Osteoblast (primary cell): Measurements from ENCODE around the gene BGN. TPM values are rescaled to one million over a fixed set of nuclear protein-coding genes. Genes with fewer than 3 reads are reported as not detected.

ENCODE experiments used
- DNase-seq: peaks from one replicate; pipeline ENCODE4 v3.0.0; 2011; ENCODE audit warnings: low spot score, mixed read lengths; ENCODE audit not compliant: insufficient read length; ENCODE audit errors: missing footprints
- H2AFZ ChIP-seq: 2 replicates; pipeline ENCODE4 v1.6.0; 2011; ENCODE audit warnings: mild to moderate bottlenecking, low read length
- H3K27ac ChIP-seq: 2 replicates; pipeline ENCODE4 v1.5.1; 2011; ENCODE audit warnings: mild to moderate bottlenecking, low read depth, low read length, moderate library complexity
- H3K27me3 ChIP-seq: 2 replicates; pipeline ENCODE4 v1.6.0; 2012; ENCODE audit warnings: mild to moderate bottlenecking, control low read depth, inconsistent platforms, low read length, moderate library complexity; ENCODE audit not compliant: insufficient read depth
- H3K36me3 ChIP-seq: 2 replicates; pipeline ENCODE4 v1.5.1; 2011; ENCODE audit warnings: mild to moderate bottlenecking, low read length, control low read depth, moderate library complexity; ENCODE audit not compliant: insufficient read depth
- H3K4me1 ChIP-seq: 2 replicates; pipeline ENCODE4 v1.5.1; 2011; ENCODE audit warnings: mild to moderate bottlenecking, low read length, control low read depth, moderate library complexity; ENCODE audit not compliant: insufficient read depth
- H3K4me2 ChIP-seq: 2 replicates; pipeline ENCODE4 v1.6.0; 2011; ENCODE audit warnings: mild to moderate bottlenecking, low read length; ENCODE audit not compliant: insufficient read depth
- H3K4me3 ChIP-seq: fragments of 200-600 bp; sonication (generic); 3 replicates; pipeline ENCODE4 v1.5.1; 2012; ENCODE audit warnings: mild to moderate bottlenecking, low read length, inconsistent platforms; ENCODE audit not compliant: insufficient read depth
- H3K79me2 ChIP-seq: 2 replicates; pipeline ENCODE4 v1.6.0; 2012; ENCODE audit warnings: mild to moderate bottlenecking, low read length, control low read depth, inconsistent platforms; ENCODE audit not compliant: insufficient read depth
- H3K9me3 ChIP-seq: 2 replicates; pipeline ENCODE4 v1.5.1; 2011; ENCODE audit warnings: low read depth, low read length, control low read depth
- H4K20me1 ChIP-seq: 2 replicates; pipeline ENCODE4 v1.6.0; 2012; ENCODE audit warnings: mild to moderate bottlenecking, low read length, control low read depth; ENCODE audit not compliant: insufficient read depth
- total RNA-seq: library from RNA; depleted of rRNA; stranded (reverse); fragments of >200 nt; gene quantifications from 2 replicates; pipeline ENCODE4 v1.2.3, GENCODE V29; 2012
- TF ChIP-seq, protein P1 (sequence below): IDR thresholded peaks from 2 replicates; pipeline ENCODE4 v1.5.1; 2011; ENCODE audit warnings: mild to moderate bottlenecking, low read depth, low read length, moderate library complexity; ENCODE audit errors: extremely low read depth

BGN gene
- total RNA-seq, 1 donor, result 139 TPM

DNA sequence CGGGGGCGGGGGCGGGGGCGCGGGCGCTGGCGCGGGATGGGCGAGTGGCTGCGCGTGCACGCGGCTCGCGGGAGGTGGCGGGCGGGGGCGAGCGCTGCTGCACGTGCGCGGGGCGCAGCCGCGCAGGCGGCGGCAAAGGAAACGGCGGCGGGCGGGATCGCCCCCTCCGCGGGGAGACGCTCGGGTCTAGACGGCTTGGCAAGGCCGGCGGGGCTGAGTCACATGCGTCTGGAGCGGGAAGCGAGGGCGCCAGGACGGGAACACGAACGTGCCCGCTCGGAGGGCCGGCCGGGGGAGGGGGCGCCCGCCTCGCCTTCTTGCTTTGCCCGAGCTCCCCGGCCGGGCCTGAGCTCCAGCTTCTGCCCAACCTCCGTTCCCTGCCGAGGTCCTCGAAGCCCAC is 20.1 kb upstream of the BGN start:
- peak; percentile 95 for DNase-seq
- H3K27ac ChIP-seq, result no peak overlapping the region
- H3K36me3 ChIP-seq, result no peaks in the 10 kb centered on the region
- H3K4me2 ChIP-seq, result peak overlapping the region; percentile 43
- H3K4me3 ChIP-seq, result peak overlapping the region; percentile 23
- H2AFZ ChIP-seq, result no peak overlapping the region
- TF ChIP-seq, protein P1, sequence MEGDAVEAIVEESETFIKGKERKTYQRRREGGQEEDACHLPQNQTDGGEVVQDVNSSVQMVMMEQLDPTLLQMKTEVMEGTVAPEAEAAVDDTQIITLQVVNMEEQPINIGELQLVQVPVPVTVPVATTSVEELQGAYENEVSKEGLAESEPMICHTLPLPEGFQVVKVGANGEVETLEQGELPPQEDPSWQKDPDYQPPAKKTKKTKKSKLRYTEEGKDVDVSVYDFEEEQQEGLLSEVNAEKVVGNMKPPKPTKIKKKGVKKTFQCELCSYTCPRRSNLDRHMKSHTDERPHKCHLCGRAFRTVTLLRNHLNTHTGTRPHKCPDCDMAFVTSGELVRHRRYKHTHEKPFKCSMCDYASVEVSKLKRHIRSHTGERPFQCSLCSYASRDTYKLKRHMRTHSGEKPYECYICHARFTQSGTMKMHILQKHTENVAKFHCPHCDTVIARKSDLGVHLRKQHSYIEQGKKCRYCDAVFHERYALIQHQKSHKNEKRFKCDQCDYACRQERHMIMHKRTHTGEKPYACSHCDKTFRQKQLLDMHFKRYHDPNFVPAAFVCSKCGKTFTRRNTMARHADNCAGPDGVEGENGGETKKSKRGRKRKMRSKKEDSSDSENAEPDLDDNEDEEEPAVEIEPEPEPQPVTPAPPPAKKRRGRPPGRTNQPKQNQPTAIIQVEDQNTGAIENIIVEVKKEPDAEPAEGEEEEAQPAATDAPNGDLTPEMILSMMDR, result no peak
- H3K9me3 ChIP-seq, result no peaks in the 10 kb centered on the region
- no peaks in the 10 kb centered on the region for H4K20me1 ChIP-seq
- no peaks in the 10 kb centered on the region for H3K27me3 ChIP-seq
- peaks cover 42% of the 10 kb centered on the region for H3K4me1 ChIP-seq
- no peaks in the 10 kb centered on the region for H3K79me2 ChIP-seq

- Histone ChIP-seq H3K4me1 (peaks cover 41% of the 10 kb centered on the region), H3K27ac (no peak overlapping the region), H3K4me2 (peak overlapping the region; percentile 43)
These were observed 19.5 kb upstream of the BGN start for GRCh38 chrX:153475271-153475670.

DNA sequence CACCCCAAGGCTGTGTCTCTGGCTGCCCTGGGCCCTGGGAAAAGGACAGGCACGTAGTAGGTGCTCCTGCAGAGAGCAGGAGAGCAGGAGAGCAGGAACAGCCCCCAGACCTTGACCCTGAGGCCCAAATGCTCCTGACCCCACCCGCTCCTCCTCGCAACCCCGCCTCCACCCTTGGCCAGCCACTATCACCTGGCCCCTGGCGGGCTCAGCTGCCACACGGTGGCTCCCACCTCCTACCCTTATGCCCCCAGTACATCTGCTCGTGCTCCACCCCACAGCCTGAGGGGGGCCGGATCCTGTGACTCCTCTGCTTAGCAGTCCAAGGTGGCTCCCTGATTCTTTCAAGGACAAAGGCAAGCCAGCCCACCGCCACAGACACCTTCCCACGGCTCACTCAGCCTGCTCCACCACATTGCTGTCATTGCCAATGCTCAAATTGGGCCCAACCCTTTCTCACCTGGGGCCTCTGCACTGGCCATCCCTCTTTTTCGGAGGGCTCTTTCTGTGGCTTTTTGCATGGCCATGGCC is 19.0 kb upstream of the BGN start:
- H3K4me2 ChIP-seq, result no peak overlapping the region
- H3K27me3 ChIP-seq, result no peaks in the 10 kb centered on the region
- no peaks in the 10 kb centered on the region for H3K9me3 ChIP-seq
- no peak overlapping the region for H3K4me3 ChIP-seq
- no peak for DNase-seq
- peaks cover 41% of the 10 kb centered on the region for H3K4me1 ChIP-seq
- no peak overlapping the region for H3K27ac ChIP-seq
- TF ChIP-seq, protein P1, result no peak
- no peaks in the 10 kb centered on the region for H3K36me3 ChIP-seq
- H4K20me1 ChIP-seq, result no peaks in the 10 kb centered on the region
- H2AFZ ChIP-seq, result no peak overlapping the region
- no peaks in the 10 kb centered on the region for H3K79me2 ChIP-seq

More at GRCh38 chrX:153475271-153475670, 19.5 kb upstream of the BGN start:
- TF ChIP-seq, protein P1, result no peak
- Histone ChIP-seq H3K9me3 (no peaks in the 10 kb centered on the region), H4K20me1 (no peaks in the 10 kb centered on the region), H3K36me3 (no peaks in the 10 kb centered on the region), H3K27me3 (no peaks in the 10 kb centered on the region), H3K79me2 (no peaks in the 10 kb centered on the region), H2AFZ (no peak overlapping the region), H3K4me3 (peak overlapping the region; percentile 23)
- DNase-seq, result no peak

- DNase-seq, result peak; percentile 94
- Histone ChIP-seq H3K4me2 (peak overlapping the region; percentile 2), H3K4me3 (no peak overlapping the region), H4K20me1 (no peaks in the 10 kb centered on the region), H3K79me2 (no peaks in the 10 kb centered on the region), H3K4me1 (peaks cover 31% of the 10 kb centered on the region), H2AFZ (no peak overlapping the region), H3K27ac (peak overlapping the region; percentile 72), H3K36me3 (no peaks in the 10 kb centered on the region), H3K9me3 (no peaks in the 10 kb centered on the region), H3K27me3 (no peaks in the 10 kb centered on the region)
- TF ChIP-seq, protein P1, result no peak
These were observed 18.0 kb upstream of the BGN start for GRCh38 chrX:153476666-153477363.
